ENCODE results near the gene DDN.

GRCh38 chr12:49021292-49021915, 22.2 kb upstream of the DDN start:
- TF ChIP-seq POLR2AphosphoS5 (IDR thresholded peaks at IDR 0.05; ENCODE audit: insufficient read depth, low read depth, low read length): no peak
- no peak for TF ChIP-seq EZH2 (IDR thresholded peaks at IDR 0.05; ENCODE audit: borderline replicate concordance, low read depth, low read length, severe bottlenecking)
- TF ChIP-seq POLR2A (IDR thresholded peaks at IDR 0.05; ENCODE audit: low read depth, low read length): no peak
- TF ChIP-seq CTCF (IDR thresholded peaks at IDR 0.05; ENCODE audit: extremely low read depth in 1 of 2, insufficient read depth in 1 of 2, low read depth in 1 of 2, low read length in 2 of 2): no peak
- TF ChIP-seq FOS (IDR thresholded peaks at IDR 0.05; ENCODE audit: borderline replicate concordance, insufficient read depth, low read length): no peak
- TF ChIP-seq GATA2 (IDR thresholded peaks at IDR 0.05; ENCODE audit: insufficient read depth, insufficient read length, low read depth, low read length): no peak

Data from endothelial cell of umbilical vein (primary cell).